Measurements from ENCODE around the gene DSG1.
"Not testable (repeated sequence)": the region's sequence is repeated elsewhere in the genome, so short reads cannot be mapped to it uniquely, and the experiment has no call there.

Gene DSG1

GRCh38 chr18:31353336-31353735 is 35.4 kb downstream of the DSG1 start:
- DNase-seq (ENCODE audit: low read depth), result not testable (repeated sequence)

GRCh38 chr18:31354990-31355389 is 37.0 kb downstream of the DSG1 start:
- DNase-seq (ENCODE audit: low read depth), result no peak

DNA sequence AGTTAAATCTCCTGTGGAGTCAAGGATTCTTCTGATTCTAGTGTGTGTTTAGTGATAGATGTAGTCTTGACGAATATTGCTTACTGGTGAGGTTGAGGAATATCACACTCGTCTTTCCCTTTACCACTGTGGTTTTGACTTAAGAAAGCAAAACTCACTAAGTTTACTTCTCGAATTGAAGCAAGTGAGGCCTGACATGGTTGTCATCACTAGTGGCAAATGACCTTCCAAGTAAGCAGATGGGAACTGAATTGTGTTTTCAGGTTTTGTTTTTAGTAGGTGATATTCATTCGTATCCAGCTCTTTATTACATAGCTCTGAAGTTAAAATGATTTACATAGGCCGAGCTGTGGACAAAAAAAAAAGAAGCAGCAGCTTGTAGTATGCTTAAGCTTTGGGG is 38.1 kb downstream of the DSG1 start:
- DNase-seq (ENCODE audit: low read depth), result no peak

DNA sequence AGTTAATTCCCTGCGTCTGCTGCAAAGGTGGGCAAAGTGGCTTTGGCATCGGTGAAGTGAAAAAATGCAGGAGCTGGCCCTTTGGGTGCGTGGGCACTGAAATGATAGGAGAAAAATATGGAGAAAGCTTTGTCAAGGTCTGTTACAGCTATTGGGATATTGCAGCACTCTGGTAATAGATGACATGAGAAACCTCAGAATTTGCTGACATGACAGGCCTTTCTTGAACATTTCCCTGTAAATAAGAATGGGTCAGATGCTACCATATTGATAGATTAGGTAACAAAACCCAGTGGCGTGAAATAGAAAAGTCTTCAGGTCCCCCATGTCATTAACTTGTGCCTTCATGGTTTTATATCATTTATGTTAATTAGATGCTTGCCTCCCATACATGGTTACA is 46.2 kb downstream of the DSG1 start:
- no peak for DNase-seq (ENCODE audit: low read depth)

- no peak for DNase-seq (ENCODE audit: low read depth)
Measured at GRCh38 chr18:31369478-31369877, 51.5 kb downstream of the DSG1 start.

DNA sequence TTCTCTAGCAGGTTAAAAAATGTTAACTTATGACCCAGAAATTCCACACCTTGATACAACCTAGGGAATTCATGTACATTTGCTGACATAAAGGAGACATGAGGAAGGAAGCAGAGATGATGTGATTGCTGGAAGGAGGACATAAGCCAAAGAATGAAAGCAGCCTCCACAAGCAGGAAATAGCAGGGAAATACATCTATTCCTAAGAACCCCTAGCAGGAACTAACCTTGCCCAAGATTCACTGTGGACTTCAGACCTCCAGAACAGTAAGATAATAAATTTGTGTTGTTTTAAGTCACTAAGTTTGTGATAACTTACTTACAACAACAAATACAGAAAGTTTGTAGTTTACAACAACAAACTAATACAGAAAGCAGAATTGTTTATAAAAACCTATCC is 54.0 kb downstream of the DSG1 start:
- DNase-seq (ENCODE audit: low read depth), result no peak

DNA sequence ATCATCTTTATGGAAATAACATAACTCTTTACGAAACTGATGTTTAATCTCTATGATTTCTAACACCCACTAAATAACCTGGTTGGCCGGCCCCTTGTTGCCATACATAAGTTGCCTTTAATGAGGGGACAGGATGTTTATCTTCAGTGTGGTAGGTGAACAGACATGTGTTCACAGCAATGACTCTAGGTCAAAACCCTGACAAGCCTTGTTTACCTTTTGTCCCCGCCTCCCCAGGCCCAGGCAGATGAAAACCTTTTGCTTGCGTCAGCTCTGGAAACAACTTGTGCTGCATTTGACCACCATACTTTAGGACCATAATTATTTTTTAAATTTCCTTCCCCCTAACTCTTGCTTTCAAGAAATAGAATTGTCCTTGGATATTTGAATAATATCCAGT is 55.7 kb downstream of the DSG1 start:
- DNase-seq (ENCODE audit: low read depth), result no peak

DNA sequence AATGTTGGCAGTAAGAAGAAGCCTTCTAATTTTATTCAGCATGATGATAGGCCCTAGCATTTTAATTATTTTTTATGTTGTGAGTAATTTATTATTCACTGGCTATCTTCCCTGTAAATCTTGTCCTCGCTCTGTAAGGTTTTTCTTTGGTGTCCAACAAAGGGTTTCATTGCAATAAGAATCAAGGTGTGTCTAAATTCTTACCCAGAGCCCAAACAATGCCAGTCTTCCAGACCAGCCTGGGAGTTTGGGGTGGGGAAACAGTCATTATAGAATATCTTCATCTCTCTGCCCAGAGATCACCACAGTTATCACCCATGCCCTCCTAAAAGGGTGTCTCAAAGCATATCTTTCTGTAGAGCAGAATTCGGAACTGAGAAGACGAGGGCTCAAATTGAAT is 58.5 kb downstream of the DSG1 start, which contains the start of gene DSG4:
TSS of gene DSG4 (plus strand) at position 301 of the 400 bp plus-strand sequence. CDS start 135 bp downstream, outside the sequence.
- DNase-seq (ENCODE audit: low read depth), result no peak

DNA sequence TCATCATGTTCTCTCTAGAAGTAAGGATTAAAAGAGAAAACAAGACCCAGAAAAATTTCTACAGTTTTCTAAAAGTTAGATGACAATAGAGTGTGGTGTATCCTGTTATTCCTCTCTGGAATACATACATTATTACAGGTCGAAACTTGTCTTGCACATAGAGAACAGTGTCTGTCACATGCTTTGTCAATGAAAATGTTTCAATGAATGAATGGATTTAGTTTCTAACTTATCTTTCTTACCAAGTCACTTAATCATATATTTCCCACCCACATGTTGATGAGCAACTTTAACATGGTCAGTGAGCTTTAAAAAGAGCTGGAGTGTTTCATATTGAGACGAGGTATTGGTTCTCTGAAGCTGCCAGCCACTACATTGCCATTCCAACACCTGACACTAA is 63.0 kb downstream of the DSG1 start:
- DNase-seq (ENCODE audit: low read depth), result no peak

- no peak for DNase-seq (ENCODE audit: low read depth)
Measured at GRCh38 chr18:31382107-31382506, 64.1 kb downstream of the DSG1 start.

GRCh38 chr18:31386741-31387140 is 68.8 kb downstream of the DSG1 start:
- no peak for DNase-seq (ENCODE audit: low read depth)

DNA sequence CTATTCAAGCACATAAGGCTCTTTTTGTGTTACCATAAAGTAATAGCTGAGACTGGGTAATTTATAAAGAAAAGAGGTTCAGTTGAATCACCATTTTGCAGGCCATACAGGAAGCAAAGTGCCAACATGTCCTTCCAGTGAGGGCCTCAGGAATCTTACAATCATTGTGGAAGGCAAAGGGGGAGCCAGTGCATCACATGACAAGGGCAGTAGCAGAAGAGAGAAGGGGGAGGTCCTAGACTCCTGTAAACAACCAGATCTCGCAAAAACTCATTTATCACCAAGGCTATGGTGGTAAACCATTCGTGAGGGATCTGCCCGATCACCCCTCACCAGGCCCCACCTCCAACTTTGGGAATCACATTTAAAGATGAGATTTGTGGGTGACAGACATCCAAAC is 75.3 kb downstream of the DSG1 start:
- no peak for DNase-seq (ENCODE audit: low read depth)

DNA sequence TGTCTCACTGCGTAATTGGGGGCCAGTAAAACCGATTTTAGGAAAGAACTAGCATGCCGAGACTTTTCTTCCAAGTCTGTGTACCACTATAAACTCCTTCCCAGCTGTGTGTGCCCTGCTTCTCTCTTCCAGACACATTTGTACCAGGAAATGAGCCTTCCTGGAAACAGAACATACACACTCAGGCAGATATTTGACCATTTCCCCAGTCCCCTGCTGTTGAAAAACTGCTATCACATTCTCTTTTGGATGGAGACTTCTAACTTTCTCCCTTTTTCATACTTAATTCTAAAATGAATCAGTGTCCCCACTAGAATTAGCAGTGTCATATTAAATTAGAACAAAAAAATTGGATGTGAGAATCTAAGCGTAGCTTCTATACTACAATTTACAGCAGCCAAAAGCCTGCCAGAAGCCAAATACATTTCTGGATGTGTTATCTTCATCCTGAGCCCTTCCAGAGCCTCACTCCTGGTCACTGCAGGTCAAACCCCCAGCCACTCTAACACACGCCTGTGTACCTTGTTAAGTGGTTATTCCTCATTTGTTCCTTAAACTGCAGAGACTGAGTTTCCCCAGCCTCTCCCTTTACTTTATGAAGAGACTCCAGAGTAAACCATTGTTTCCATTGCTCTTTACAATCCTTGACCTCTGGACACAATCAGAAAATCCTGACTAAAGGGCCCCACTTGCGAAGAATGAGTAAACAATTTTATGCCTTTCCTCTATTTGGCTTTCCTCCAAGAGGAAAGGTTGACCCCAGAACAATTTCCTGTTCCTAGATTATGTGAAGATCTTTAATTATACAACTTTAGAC is 79.0 kb downstream of the DSG1 start:
- no peak for DNase-seq (ENCODE audit: low read depth)

DNA sequence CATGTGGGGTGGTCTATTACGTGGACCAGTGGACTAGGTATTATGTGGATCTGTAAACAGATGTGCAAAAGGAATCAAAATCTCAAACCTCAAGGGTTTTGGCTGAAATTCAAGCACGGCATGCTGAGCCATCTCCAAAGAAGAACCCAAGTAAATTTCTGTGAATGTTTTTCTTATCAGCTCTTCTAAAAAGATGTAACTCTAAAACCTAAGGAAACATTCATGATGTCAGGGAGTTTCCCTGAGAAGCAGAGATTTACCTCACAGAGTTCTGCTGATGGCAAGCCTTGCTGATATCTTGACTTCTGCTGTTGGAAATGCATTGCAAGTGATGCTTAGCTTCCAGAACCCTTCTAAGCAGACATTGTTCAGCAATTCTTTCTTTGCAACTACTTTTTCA is 80.2 kb downstream of the DSG1 start:
- no peak for DNase-seq (ENCODE audit: low read depth)

GRCh38 chr18:31399306-31400032 is 81.5 kb downstream of the DSG1 start:
- no peak for DNase-seq (ENCODE audit: low read depth)

- no peak for DNase-seq (ENCODE audit: low read depth)
Measured at GRCh38 chr18:31401156-31402025, 83.4 kb downstream of the DSG1 start.

- DNase-seq (ENCODE audit: low read depth), result no peak
Measured at GRCh38 chr18:31402026-31402373, 84.0 kb downstream of the DSG1 start.

GRCh38 chr18:31403409-31403808 is 85.4 kb downstream of the DSG1 start:
- DNase-seq (ENCODE audit: low read depth), result no peak

All from ELR (cell line).